ENCODE results near the gene IKZF3.

IKZF3 gene

DNA sequence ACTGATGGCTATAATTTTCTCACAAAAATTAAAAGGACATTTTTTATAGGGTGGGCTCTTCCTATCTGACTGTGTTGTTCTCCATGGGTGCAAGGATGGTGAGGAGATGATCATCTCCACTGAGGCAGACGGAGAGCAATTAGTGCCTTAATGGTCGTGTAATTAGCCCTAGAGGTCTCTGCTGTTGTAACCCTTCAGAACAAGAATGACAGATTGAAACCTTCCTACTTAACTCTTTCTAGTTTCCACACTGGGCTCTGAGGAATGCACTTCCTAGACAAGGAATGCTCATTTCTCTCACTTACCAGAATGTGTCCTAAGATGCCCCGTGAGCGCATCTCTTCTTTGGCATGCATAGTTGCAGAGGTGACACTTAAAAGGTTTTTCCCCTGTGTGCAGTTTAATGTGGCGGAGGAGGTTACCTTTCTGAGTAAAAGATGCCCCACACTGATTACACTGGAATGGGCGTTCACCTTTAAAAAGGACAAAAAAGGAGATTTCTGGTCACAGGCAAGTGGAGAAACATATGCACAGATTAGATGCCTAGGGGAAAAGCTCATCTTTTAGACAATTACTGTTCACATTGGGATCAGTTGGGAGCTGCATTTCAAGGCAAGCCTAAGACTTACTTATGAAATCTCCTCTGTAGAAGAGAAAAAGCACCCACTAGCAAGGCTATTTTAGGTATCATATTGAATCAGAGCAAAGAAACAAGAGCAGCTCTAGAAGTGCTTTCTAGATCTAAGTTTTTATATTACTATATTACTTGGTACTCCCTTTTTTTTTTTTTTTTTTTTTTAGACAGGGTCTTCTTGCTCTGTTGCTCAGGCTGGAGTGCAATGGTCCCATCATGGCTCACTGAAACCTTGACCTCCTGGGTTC, 72.8 kb downstream of the IKZF3 start:
- Histone ChIP-seq H3K9me3 (ENCODE audit: low read depth, low read length) (no peaks in the 10 kb centered on the region), H3K4me3 (no peak overlapping the region), H3K36me3 (ENCODE audit: insufficient read depth, low read length) (no peaks in the 10 kb centered on the region), H3K9ac (ENCODE audit: insufficient read length) (no peak overlapping the region), H3K27ac (no peak overlapping the region)
- TF ChIP-seq EZH2 (IDR thresholded peaks at IDR 0.05) (no peak), POLR2AphosphoS5 (IDR thresholded peaks at IDR 0.05; ENCODE audit: borderline replicate concordance, low read depth, low read length) (no peak), FOXP2 (optimal IDR thresholded peaks at IDR 0.05; ENCODE audit: control extremely low read depth, extremely low read length, insufficient read depth) (no peak)
- DNase-seq (ENCODE audit: low read depth, low spot score) = no peak

- H3K36me3 ChIP-seq (ENCODE audit: insufficient read depth, low read length) = no peaks in the 10 kb centered on the region
- no peak for DNase-seq (ENCODE audit: low read depth, low spot score)
- no peak overlapping the region for H3K4me3 ChIP-seq
- H3K9me3 ChIP-seq (ENCODE audit: low read depth, low read length) = no peaks in the 10 kb centered on the region
- H3K27ac ChIP-seq = no peak overlapping the region
- TF ChIP-seq POLR2AphosphoS5 (IDR thresholded peaks at IDR 0.05; ENCODE audit: borderline replicate concordance, low read depth, low read length) (no peak), FOXP2 (optimal IDR thresholded peaks at IDR 0.05; ENCODE audit: control extremely low read depth, extremely low read length, insufficient read depth) (no peak), EZH2 (IDR thresholded peaks at IDR 0.05) (no peak)
- H3K9ac ChIP-seq (ENCODE audit: insufficient read length) = no peak overlapping the region
These were observed 76.2 kb downstream of the IKZF3 start for GRCh38 chr17:39787743-39788484.

GRCh38 chr17:39787041-39787440, 77.1 kb downstream of the IKZF3 start:
- H3K9me3 ChIP-seq (ENCODE audit: low read depth, low read length) = no peaks in the 10 kb centered on the region
- H3K4me3 ChIP-seq = no peak overlapping the region
- no peak for TF ChIP-seq POLR2AphosphoS5 (IDR thresholded peaks at IDR 0.05; ENCODE audit: borderline replicate concordance, low read depth, low read length)
- no peak for TF ChIP-seq FOXP2 (optimal IDR thresholded peaks at IDR 0.05; ENCODE audit: control extremely low read depth, extremely low read length, insufficient read depth)
- TF ChIP-seq EZH2 (IDR thresholded peaks at IDR 0.05) = no peak
- H3K9ac ChIP-seq (ENCODE audit: insufficient read length) = no peak overlapping the region
- no peak for DNase-seq (ENCODE audit: low read depth, low spot score)
- no peak overlapping the region for H3K27ac ChIP-seq
- H3K36me3 ChIP-seq (ENCODE audit: insufficient read depth, low read length) = no peaks in the 10 kb centered on the region

- DNase-seq (ENCODE audit: low read depth, low spot score) = no peak
These were observed 81.1 kb downstream of the IKZF3 start for GRCh38 chr17:39782980-39783379.

GRCh38 chr17:39782481-39782880, 81.6 kb downstream of the IKZF3 start:
- TF ChIP-seq EZH2 (IDR thresholded peaks at IDR 0.05) (no peak), POLR2AphosphoS5 (IDR thresholded peaks at IDR 0.05; ENCODE audit: borderline replicate concordance, low read depth, low read length) (no peak), FOXP2 (optimal IDR thresholded peaks at IDR 0.05; ENCODE audit: control extremely low read depth, extremely low read length, insufficient read depth) (no peak)
- H3K27ac ChIP-seq = no peak overlapping the region
- no peak overlapping the region for H3K4me3 ChIP-seq
- no peaks in the 10 kb centered on the region for H3K36me3 ChIP-seq (ENCODE audit: insufficient read depth, low read length)
- DNase-seq (ENCODE audit: low read depth, low spot score) = no peak
- H3K9me3 ChIP-seq (ENCODE audit: low read depth, low read length) = no peaks in the 10 kb centered on the region
- H3K9ac ChIP-seq (ENCODE audit: insufficient read length) = no peak overlapping the region

More at GRCh38 chr17:39782980-39783379, 81.1 kb downstream of the IKZF3 start:
- H3K9ac ChIP-seq (ENCODE audit: insufficient read length) = no peak overlapping the region
- no peaks in the 10 kb centered on the region for H3K9me3 ChIP-seq (ENCODE audit: low read depth, low read length)
- TF ChIP-seq POLR2AphosphoS5 (IDR thresholded peaks at IDR 0.05; ENCODE audit: borderline replicate concordance, low read depth, low read length) = no peak
- TF ChIP-seq EZH2 (IDR thresholded peaks at IDR 0.05) = no peak
- TF ChIP-seq FOXP2 (optimal IDR thresholded peaks at IDR 0.05; ENCODE audit: control extremely low read depth, extremely low read length, insufficient read depth) = no peak
- no peak overlapping the region for H3K27ac ChIP-seq
- H3K36me3 ChIP-seq (ENCODE audit: insufficient read depth, low read length) = no peaks in the 10 kb centered on the region
- H3K4me3 ChIP-seq = no peak overlapping the region

DNA sequence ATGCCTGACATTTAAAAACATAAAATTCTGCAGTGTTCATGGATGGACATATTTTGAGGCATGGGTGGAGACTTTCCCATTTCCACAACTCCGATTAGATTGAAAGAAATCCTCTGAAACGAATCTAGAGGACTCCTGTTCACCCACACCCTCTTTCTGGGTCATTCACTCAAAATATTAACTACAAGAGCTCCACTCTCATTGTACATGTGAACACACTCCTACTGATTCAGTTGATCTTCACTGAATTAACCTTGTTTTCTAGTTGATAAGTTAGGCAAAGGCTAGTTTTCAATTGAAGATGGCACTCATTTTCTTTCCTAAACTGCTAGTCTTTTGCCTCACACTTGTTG, 82.3 kb downstream of the IKZF3 start:
- TF ChIP-seq FOXP2 (optimal IDR thresholded peaks at IDR 0.05; ENCODE audit: control extremely low read depth, extremely low read length, insufficient read depth) = no peak
- no peak for TF ChIP-seq EZH2 (IDR thresholded peaks at IDR 0.05)
- TF ChIP-seq POLR2AphosphoS5 (IDR thresholded peaks at IDR 0.05; ENCODE audit: borderline replicate concordance, low read depth, low read length) = no peak
- Histone ChIP-seq H3K27ac (no peak overlapping the region), H3K9ac (ENCODE audit: insufficient read length) (no peak overlapping the region), H3K4me3 (no peak overlapping the region), H3K9me3 (ENCODE audit: low read depth, low read length) (no peaks in the 10 kb centered on the region), H3K36me3 (ENCODE audit: insufficient read depth, low read length) (no peaks in the 10 kb centered on the region)
- no peak for DNase-seq (ENCODE audit: low read depth, low spot score)

- Histone ChIP-seq H3K9ac (ENCODE audit: insufficient read length) (no peak overlapping the region), H3K36me3 (ENCODE audit: insufficient read depth, low read length) (no peaks in the 10 kb centered on the region), H3K27ac (no peak overlapping the region), H3K4me3 (no peak overlapping the region), H3K9me3 (ENCODE audit: low read depth, low read length) (no peaks in the 10 kb centered on the region)
- no peak for TF ChIP-seq EZH2 (IDR thresholded peaks at IDR 0.05)
- no peak for TF ChIP-seq POLR2AphosphoS5 (IDR thresholded peaks at IDR 0.05; ENCODE audit: borderline replicate concordance, low read depth, low read length)
- no peak for TF ChIP-seq FOXP2 (optimal IDR thresholded peaks at IDR 0.05; ENCODE audit: control extremely low read depth, extremely low read length, insufficient read depth)
- DNase-seq (ENCODE audit: low read depth, low spot score) = no peak
These were observed 82.9 kb downstream of the IKZF3 start for GRCh38 chr17:39781031-39781860.

All from SK-N-MC (cell line).